ENCODE results near the gene TRPM4.
A peak's percentile ranks its signal among the peaks of the same experiment; 100 is the strongest.

The TRPM4 gene

DNA sequence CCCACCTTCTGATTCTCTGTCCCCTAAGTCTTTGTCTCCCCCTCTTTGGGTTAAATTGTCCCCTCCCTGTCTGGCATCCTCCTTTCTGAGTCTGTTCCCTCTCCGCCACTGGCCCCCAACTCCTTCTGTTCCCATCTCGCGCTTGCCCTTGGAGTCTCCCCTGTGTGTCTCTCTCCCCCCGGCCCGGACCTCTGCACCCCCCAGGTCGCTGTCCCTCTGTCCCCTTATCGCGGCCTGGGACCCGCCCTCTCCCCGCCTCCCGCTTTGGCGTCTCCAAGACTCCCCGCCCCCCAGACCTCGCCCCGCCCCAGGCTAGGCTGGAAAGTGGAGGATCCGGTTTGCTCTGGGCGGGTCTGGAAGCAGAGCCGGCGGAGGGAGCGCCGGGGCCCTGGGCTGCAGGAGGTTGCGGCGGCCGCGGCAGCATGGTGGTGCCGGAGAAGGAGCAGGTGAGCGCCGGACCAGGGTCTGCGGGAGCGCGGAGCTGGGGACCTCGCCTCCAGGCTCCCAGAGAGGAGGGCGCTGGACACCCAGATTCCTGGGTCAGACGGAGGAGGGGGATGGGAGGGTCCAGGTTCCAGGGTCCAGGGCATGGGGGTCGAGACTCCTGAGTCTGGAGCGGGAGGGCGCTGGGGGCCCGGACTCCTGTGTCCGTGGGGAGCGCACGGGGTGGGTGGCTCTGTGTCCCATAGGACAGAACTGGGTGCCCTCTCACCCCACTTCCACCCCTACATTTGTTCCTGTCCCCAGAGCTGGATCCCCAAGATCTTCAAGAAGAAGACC lies at the start of gene TRPM4:
Gene TRPM4, plus strand, starts transcription at position 348 of the 780 bp plus-strand sequence. Its CDS starts 75 bp downstream, at position 423.
- Mint-ChIP-seq H3K27me3 (ENCODE audit: low read depth) (peaks cover 52% of the 10 kb centered on the region), H3K36me3 (ENCODE audit: low read depth) (no peaks in the 10 kb centered on the region), H3K4me3 (peak within 1 kb of the TSS; percentile 54), H3K27ac (no peak within 1 kb of the TSS), H3K9me3 (no peaks in the 10 kb centered on the region), H3K4me1 (ENCODE audit: low read depth) (peaks cover 5% of the 10 kb centered on the region)
- peak; percentile 53 for DNase-seq (ENCODE audit: low spot score)

DNA sequence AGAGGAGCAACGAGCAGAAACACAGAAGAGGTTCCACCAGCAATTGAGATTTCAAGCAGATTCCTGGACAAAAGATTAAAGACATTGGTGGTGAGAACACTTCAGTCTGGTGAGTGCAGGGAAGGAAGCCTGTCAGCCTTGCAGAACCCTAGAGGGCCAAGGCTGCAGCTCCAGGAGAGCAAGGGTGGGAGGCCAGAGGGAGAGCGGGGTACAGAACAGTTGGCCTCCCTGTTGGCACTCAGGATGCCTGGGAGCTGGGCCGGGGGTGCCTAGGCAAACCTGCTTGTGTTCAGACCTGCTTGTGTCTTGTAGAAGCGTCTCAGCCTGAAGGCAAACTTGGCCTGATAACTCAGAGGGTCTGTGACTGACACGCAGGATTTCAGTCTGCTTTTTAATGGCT lies 48.5 kb upstream of the TRPM4 start:
- Mint-ChIP-seq H3K4me1 (ENCODE audit: low read depth) (peaks cover 11% of the 10 kb centered on the region), H3K36me3 (ENCODE audit: low read depth) (peaks cover 37% of the 10 kb centered on the region), H3K27ac (no peak overlapping the region), H3K27me3 (ENCODE audit: low read depth) (no peaks in the 10 kb centered on the region), H3K4me3 (no peak overlapping the region), H3K9me3 (no peaks in the 10 kb centered on the region)
- DNase-seq (ENCODE audit: low spot score): no peak

DNA sequence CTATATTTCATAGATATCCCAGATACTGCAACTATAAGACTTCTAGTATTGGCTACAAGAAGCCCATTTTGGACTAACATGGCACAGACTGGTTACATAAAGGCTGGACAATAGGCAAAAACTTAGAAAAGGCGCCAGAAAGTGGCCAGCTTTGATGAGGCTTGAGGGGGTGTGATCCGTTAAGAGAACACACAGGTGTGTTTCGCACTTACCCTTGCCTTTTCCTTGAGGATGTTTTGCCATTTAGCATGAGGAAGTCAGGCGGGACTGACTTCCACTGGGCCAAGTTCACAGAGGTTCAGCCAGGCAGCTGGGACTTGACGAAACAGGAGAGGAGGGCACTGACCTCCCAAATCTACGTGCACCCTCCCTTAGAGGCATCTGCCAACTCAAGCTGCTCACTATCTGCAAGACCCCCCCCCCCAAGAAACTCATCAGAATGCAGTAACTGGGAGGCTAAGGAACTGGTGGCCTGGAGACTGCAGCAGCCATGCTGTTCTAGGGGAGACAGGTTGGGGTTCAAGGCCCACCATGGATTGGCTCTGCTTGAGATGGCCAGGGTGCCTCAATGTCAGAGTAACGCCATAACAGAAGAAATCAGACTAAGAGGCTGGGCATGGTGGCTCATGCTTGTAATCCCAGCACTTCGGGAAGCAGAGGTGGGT lies 47.9 kb upstream of the TRPM4 start:
- DNase-seq (ENCODE audit: low spot score): no peak
- Mint-ChIP-seq H3K4me1 (ENCODE audit: low read depth) (peaks cover 11% of the 10 kb centered on the region), H3K9me3 (no peaks in the 10 kb centered on the region), H3K36me3 (ENCODE audit: low read depth) (peaks cover 33% of the 10 kb centered on the region), H3K4me3 (no peak overlapping the region), H3K27me3 (ENCODE audit: low read depth) (no peaks in the 10 kb centered on the region), H3K27ac (no peak overlapping the region)

DNA sequence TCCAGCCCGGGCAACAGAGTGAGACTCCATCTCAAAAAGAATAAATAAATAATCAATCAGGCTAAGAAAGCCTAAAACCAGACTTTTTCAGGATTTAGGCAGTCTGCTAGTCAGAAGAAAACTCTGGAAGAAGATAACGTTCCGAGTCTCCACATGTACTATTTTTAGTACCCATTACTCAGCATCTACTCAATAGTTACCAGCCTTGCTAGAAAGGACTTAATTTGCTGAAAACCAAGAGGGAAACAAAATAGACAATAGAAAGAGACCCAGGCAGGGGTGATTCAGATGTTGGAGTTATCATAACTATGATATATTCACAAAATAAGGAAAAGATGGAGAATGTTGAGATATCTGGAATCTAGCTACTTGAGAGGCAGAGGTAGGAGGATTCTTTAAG lies 47.0 kb upstream of the TRPM4 start:
- Mint-ChIP-seq H3K4me3 (no peak overlapping the region), H3K27me3 (ENCODE audit: low read depth) (no peaks in the 10 kb centered on the region), H3K27ac (no peak overlapping the region), H3K4me1 (ENCODE audit: low read depth) (peaks cover 14% of the 10 kb centered on the region), H3K9me3 (no peaks in the 10 kb centered on the region), H3K36me3 (ENCODE audit: low read depth) (peaks cover 26% of the 10 kb centered on the region)
- DNase-seq (ENCODE audit: low spot score): no peak

DNA sequence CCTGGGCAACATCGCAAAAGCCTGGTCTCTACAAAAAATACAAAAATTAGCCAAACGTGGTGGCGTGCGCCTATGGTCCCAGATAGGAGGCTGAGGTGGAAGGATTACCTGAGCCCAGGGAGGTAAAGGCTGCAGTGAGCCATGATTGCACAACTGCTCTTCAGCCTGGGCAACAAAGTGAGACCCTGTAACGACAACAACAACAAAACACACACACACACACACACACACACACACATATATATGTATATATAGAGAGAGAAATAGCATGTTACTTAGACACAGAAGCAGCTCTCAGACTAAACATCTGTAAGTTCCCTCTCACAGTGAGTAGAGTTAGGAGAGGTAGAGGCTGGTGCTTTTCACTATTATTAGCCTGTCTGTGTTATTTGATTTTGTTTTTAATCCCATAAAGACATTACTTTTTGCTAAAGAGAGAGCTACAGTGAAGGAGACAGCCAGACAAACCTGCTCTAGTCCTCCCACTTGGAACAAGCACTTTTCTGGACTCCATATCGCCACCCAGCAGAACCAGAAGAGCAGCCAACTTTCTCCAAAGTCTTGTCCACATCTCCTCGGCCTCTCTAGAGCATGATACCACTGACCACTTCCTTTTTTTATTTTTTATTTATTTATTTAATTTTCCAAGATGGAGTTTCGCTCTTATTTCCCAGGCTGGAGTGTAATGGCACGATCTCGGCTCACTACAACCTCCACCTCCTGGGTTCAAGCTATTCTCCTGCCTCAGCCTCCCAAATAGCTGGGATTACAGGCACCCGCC lies 46.2 kb upstream of the TRPM4 start:
- no peaks in the 10 kb centered on the region for H3K9me3 Mint-ChIP-seq
- DNase-seq (ENCODE audit: low spot score): no peak
- H3K27ac Mint-ChIP-seq: peak overlapping the region; percentile 20
- H3K4me3 Mint-ChIP-seq: no peak overlapping the region
- no peaks in the 10 kb centered on the region for H3K27me3 Mint-ChIP-seq (ENCODE audit: low read depth)
- H3K4me1 Mint-ChIP-seq (ENCODE audit: low read depth): peaks cover 15% of the 10 kb centered on the region
- H3K36me3 Mint-ChIP-seq (ENCODE audit: low read depth): peaks cover 24% of the 10 kb centered on the region

DNA sequence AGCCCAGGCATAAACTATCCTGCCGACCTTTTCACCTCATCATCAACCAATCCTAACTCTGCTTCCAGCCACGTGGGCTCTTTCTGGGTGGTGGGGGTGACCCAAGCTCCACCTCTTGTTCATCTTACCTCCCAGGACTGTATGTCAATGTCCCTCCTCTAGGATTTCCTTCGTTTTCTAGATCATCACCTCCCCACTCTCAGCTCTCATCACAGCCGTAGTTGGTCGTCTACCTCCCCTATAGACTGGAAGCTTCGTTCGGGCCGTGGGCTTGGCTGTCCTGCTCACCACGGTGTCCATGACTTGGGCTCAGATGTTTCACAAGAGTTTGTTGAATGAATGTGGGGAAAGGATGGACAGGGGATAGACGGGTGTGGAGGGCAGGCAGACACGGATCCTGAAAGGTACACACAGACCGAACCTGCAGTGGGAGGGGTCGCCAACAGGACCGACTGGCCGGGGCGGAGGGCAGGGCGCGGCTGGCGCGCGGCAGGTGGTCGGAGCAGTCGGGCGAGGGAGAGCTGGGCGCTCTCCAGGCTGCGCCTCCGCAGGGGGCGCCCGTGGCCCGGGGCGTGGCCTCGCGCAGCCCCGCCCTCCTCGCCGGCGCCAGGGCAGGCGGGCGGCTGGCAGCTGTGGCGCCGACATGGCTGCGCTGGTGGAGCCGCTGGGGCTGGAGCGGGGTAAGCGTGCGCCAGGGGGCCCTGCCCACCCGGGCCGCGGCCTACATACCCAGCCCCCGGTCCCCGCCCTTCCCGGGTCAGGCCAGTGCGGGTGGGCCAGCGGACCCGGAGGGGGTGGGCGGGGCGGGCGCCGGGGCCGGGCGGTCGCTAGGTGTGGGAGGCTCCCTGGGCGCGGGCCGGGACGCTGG lies 43.6 kb upstream of the TRPM4 start, which contains the start of gene LIN7B:
Gene LIN7B, plus strand, starts transcription at position 609 of the 868 bp plus-strand sequence. Its CDS starts 35 bp downstream, at position 644.
- peak; percentile 81 for DNase-seq (ENCODE audit: low spot score)
- Mint-ChIP-seq H3K4me1 (ENCODE audit: low read depth) (peaks cover 29% of the 10 kb centered on the region), H3K4me3 (peak within 1 kb of the TSS; percentile 86), H3K36me3 (ENCODE audit: low read depth) (peaks cover 5% of the 10 kb centered on the region), H3K27me3 (ENCODE audit: low read depth) (no peaks in the 10 kb centered on the region), H3K9me3 (no peaks in the 10 kb centered on the region), H3K27ac (peak within 1 kb of the TSS; percentile 51)

DNA sequence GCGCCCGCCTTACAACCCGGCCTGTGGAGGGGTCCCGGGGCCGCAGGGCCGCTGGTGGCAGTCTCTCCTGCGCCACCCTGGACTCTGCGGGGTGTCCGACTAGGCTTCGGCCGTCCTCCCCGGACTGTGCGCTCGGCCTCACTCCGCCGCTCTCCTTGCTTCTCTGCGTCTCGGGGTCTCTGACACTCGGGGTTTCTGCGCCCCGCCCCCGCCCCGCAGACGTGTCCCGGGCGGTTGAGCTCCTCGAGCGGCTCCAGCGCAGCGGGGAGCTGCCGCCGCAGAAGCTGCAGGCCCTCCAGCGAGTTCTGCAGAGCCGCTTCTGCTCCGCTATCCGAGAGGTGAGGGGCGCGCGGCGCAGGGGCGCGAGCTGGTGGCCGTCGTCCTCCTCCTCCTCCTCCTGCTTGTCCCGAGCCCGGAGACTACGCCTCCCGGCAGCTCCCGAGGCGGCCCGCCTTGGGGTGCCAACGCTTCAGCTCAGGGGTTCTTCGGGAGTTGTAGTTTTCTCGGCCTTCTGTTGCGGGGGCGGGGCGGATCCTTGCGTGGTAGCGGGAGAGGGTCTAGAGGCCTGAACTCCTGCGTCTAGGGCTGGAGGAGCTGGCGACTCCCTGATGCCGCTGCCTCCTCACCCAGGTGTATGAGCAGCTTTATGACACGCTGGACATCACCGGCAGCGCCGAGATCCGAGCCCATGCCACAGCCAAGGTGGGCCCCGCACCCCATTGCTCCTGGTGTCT lies 42.8 kb upstream of the TRPM4 start:
- Mint-ChIP-seq H3K9me3 (no peaks in the 10 kb centered on the region), H3K27ac (no peak overlapping the region), H3K36me3 (ENCODE audit: low read depth) (no peaks in the 10 kb centered on the region), H3K27me3 (ENCODE audit: low read depth) (peaks cover 2% of the 10 kb centered on the region), H3K4me3 (peak overlapping the region; percentile 73), H3K4me1 (ENCODE audit: low read depth) (peaks cover 29% of the 10 kb centered on the region)
- peak; percentile 50 for DNase-seq (ENCODE audit: low spot score)

DNA sequence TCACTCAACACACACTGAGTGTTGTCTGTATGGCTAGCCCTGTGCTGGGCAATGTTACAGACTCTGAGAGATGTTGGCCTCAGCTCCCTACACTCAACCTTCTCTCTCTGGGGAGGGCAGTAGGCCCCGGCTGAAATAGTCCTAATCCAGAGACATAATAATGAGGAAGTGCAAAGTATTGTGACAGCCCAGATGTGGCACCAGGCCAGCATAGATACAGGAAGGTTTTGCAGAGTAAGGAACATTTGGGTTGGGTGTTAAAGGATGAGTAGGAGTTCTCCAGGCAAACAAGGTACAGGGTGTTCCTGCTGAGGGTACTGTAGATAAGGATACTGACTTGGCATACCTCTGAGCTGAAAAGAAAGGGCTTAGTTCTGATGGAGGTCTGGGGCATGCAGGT lies 41.0 kb upstream of the TRPM4 start:
- Mint-ChIP-seq H3K4me1 (ENCODE audit: low read depth) (peaks cover 35% of the 10 kb centered on the region), H3K27ac (no peak overlapping the region)
- DNase-seq (ENCODE audit: low spot score): no peak

DNA sequence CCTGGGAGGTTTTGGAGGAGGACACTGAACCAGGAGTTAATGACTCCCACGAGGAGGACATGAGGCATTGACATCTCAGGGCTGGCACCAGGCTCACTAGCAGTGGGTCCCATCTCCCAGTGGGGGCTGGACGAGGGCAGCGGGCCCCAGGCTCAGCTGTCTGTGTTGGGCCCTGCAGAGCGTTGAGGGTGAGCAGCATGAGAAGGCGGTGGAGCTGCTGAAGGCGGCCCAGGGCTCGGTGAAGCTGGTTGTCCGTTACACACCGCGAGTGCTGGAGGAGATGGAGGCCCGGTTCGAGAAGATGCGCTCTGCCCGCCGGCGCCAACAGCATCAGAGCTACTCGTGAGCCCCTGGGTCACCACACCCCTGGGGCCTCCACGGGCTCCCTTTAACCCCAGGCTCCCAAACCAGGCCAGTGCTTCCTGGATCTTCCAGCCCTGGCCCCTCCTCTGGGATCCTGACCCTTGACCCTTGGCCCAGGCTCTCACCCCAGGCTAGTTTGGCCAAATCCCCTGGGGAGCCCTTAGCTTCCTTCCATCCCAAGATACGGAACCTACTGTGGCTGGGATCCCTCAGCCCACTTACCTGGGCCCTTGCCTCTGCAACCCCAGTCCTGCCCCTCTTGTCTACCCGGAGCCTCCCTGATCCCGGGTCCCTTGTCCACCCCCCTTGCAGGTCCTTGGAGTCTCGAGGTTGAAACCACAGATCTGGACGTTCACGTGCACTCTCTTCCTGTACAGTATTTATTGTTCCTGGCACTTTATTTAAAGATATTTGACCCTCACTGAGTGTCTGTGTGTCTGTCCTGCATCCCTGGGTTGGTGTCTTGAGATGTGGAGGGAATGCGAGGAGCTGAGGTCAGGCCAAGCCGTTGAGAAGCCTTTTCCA lies 39.7 kb upstream of the TRPM4 start:
- peak overlapping the region; percentile 90 for H3K4me3 Mint-ChIP-seq
- peak overlapping the region; percentile 86 for H3K27ac Mint-ChIP-seq
- H3K4me1 Mint-ChIP-seq (ENCODE audit: low read depth): peaks cover 33% of the 10 kb centered on the region
- H3K36me3 Mint-ChIP-seq (ENCODE audit: low read depth): peaks cover 2% of the 10 kb centered on the region
- H3K9me3 Mint-ChIP-seq: no peaks in the 10 kb centered on the region
- H3K27me3 Mint-ChIP-seq (ENCODE audit: low read depth): peaks cover 17% of the 10 kb centered on the region
- no peak for DNase-seq (ENCODE audit: low spot score)

More for the DNA sequence above, 41.0 kb upstream of the TRPM4 start:
- no peaks in the 10 kb centered on the region for H3K9me3 Mint-ChIP-seq
- peak overlapping the region; percentile 90 for H3K4me3 Mint-ChIP-seq
- H3K27me3 Mint-ChIP-seq (ENCODE audit: low read depth): peaks cover 13% of the 10 kb centered on the region
- H3K36me3 Mint-ChIP-seq (ENCODE audit: low read depth): peaks cover 2% of the 10 kb centered on the region

DNA sequence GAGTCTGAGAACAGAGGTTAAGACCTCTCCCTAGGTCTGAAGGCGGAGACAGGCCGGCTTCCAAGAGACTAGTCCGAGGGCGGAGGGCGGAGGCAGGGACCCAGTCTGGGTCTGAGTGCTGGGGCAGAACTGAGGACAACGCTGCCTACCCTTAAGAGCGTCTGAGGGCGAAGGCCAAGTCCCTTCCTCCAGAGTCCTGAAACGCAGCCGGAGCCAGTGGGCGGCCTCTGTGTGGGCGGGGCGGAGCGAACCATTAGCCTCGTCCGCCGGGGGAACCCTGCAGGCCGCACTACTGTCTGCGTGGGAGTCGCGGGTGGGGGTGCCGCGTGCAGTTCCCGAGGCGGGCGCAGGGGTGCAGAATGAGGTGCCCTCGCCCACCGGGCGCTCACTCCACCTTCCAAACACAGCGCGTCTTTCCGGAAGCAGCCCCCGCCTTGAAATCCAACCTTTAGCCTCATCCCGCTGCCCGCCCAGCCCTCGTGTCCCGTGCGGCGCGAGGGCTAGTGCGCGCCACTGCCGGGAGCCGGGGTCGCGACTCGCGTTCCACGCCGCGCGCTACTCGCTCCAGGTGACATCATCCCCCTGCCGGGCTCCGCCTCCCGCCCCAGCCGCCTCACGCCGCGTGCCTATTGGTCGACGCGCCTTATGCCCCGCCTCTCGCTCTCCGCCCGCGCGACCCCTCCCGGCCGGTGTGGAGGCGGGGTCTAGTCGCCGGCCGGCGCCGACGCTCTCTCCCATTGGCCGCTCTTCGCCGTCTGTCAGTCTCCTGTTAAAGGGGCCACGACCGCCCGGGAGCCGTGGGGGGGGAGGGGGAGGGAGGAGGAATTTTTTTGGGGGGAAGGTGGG lies 38.8 kb upstream of the TRPM4 start, which contains the start of gene C19orf73:
Gene C19orf73, minus strand, starts transcription at position 579 of the 846 bp plus-strand sequence. Its CDS starts 121 bp downstream, at position 458.
- H3K4me1 Mint-ChIP-seq (ENCODE audit: low read depth): peaks cover 29% of the 10 kb centered on the region
- H3K36me3 Mint-ChIP-seq (ENCODE audit: low read depth): peaks cover 2% of the 10 kb centered on the region
- peak within 1 kb of the TSS; percentile 86 for H3K27ac Mint-ChIP-seq
- H3K4me3 Mint-ChIP-seq: peak within 1 kb of the TSS; percentile 90
- peak; percentile 94 for DNase-seq (ENCODE audit: low spot score)
- H3K9me3 Mint-ChIP-seq: no peaks in the 10 kb centered on the region
- peaks cover 24% of the 10 kb centered on the region for H3K27me3 Mint-ChIP-seq (ENCODE audit: low read depth)

All from T-helper 2 cell treated with Interferon-gamma antibody and Interleukin-4, amounts not matched to agents 5 μg/mL and 100 μg/mL, for 36 hours (primary cell).